ENCODE data around the gene USF2. TPM values are rescaled to one million over a fixed set of nuclear protein-coding genes. Genes with fewer than 3 reads are reported as not detected.

The USF2 gene
- total and polyA plus RNA-seq, 2 of the 4 experiments (the other 2 are of a cell fraction), result 21.3 to 65.6 TPM

DNA sequence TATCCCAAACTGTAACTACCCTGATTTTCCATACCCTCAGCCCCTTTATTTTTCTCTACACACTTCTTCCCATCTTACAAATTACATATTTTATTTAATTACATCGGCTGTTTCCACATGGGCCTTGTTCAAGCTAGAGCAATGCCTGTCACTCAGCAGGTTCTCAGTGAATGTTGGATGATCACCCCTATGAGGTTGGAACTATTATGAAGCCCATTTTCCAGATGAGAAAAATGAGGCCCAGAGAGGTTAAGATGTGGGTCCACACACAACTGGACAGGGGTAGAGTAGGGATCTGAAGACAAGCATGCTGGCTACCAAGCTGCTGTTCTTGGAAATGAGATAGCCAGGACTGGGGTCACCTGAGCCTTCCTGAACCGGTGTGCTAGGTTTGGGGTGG lies 33.2 kb downstream of the USF2 start:
- intact Hi-C loops (cut with micrococcal nuclease) (no loop called here), in situ Hi-C loops (cut with MboI; ENCODE audit: low sequenced_read_pairs) (no loop called here), dilution Hi-C loops (cut with HindIII; ENCODE audit: low sequenced_read_pairs, unreplicated experiment) (no loop called here)
- no peak overlapping the region for H2BK15ac ChIP-seq (ENCODE audit: low read depth, low read length)
- H3K27ac ChIP-seq (ENCODE audit: insufficient read depth, low read length), result no peak overlapping the region
- TF ChIP-seq CEBPB (IDR thresholded peaks at IDR 0.05; ENCODE audit: low read depth, low read length) (no peak), POLR2A (IDR thresholded peaks at IDR 0.05; ENCODE audit: low read depth, low read length) (no peak), RFX5 (IDR thresholded peaks at IDR 0.05; ENCODE audit: low read depth, low read length) (no peak), MAFK (IDR thresholded peaks at IDR 0.05; ENCODE audit: low read depth, low read length) (no peak), NFE2L2 (IDR thresholded peaks at IDR 0.05; ENCODE audit: low read depth, low read length) (no peak), BHLHE40 (IDR thresholded peaks at IDR 0.05; ENCODE audit: low read depth, low read length) (no peak)
- TF ChIP-seq, protein P1, sequence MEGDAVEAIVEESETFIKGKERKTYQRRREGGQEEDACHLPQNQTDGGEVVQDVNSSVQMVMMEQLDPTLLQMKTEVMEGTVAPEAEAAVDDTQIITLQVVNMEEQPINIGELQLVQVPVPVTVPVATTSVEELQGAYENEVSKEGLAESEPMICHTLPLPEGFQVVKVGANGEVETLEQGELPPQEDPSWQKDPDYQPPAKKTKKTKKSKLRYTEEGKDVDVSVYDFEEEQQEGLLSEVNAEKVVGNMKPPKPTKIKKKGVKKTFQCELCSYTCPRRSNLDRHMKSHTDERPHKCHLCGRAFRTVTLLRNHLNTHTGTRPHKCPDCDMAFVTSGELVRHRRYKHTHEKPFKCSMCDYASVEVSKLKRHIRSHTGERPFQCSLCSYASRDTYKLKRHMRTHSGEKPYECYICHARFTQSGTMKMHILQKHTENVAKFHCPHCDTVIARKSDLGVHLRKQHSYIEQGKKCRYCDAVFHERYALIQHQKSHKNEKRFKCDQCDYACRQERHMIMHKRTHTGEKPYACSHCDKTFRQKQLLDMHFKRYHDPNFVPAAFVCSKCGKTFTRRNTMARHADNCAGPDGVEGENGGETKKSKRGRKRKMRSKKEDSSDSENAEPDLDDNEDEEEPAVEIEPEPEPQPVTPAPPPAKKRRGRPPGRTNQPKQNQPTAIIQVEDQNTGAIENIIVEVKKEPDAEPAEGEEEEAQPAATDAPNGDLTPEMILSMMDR (conservative IDR thresholded peaks at IDR 0.05; ENCODE audit: low read depth, low read length), result no peak
- TF ChIP-seq, protein P2, sequence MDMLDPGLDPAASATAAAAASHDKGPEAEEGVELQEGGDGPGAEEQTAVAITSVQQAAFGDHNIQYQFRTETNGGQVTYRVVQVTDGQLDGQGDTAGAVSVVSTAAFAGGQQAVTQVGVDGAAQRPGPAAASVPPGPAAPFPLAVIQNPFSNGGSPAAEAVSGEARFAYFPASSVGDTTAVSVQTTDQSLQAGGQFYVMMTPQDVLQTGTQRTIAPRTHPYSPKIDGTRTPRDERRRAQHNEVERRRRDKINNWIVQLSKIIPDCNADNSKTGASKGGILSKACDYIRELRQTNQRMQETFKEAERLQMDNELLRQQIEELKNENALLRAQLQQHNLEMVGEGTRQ (IDR thresholded peaks at IDR 0.05; ENCODE audit: low read depth, low read length), result no peak
- no peak overlapping the region for H3K4ac ChIP-seq (ENCODE audit: low read depth, low read length)
- H3K9ac ChIP-seq (ENCODE audit: low read depth, low read length), result no peak overlapping the region
- H2AFZ ChIP-seq (replicated peaks; ENCODE audit: low read length, poor library complexity), result peak overlapping the region; percentile 14
- no peaks in the 10 kb centered on the region for H3K4me1 ChIP-seq (ENCODE audit: control insufficient read depth, insufficient read depth, low read length)
- no peak overlapping the region for H3K14ac ChIP-seq (replicated peaks; ENCODE audit: low read depth, low read length)
- no peaks in the 10 kb centered on the region for H4K20me1 ChIP-seq (ENCODE audit: insufficient read depth, low read length)
- peaks cover 4% of the 10 kb centered on the region for H3K27me3 ChIP-seq (ENCODE audit: control insufficient read depth, insufficient read depth, low read length)
- no peaks in the 10 kb centered on the region for H3K36me3 ChIP-seq (ENCODE audit: control insufficient read depth, insufficient read depth, low read length)
- ChIA-PET CTCF (no interaction called here), POLR2A (ENCODE audit: unreplicated experiment) (no interaction called here)
- no peak overlapping the region for H3K23ac ChIP-seq (ENCODE audit: low read depth, low read length)
- H3K4me2 ChIP-seq (ENCODE audit: low read depth, low read length), result no peak overlapping the region
- H2AK5ac ChIP-seq (ENCODE audit: low read depth, low read length), result no peak overlapping the region
- BruUV-seq (replicated peaks), result no TSS peak
- ATAC-seq (ENCODE audit: low read depth) (no peak), DNase-seq (no peak)
- 100% methylated on average over 1 of the region's 2 CpGs; no CpG with 5 or more reads in 1 of the 2 experiments for WGBS, 2 experiments (ENCODE audit: extremely low coverage in 2 of 2, insufficient read length in 1 of 2)
- no peaks in the 10 kb centered on the region for H3K9me3 ChIP-seq (ENCODE audit: control insufficient read depth, insufficient read depth, low read length)
- H4K8ac ChIP-seq (ENCODE audit: low read depth in 2 of 2, low read length in 2 of 2), result no peak overlapping the region
- no peak overlapping the region for H2BK5ac ChIP-seq (ENCODE audit: low read depth, low read length, poor library complexity, severe bottlenecking)
- H3K56ac ChIP-seq (ENCODE audit: extremely low read depth, insufficient read depth, low read length), result no peak overlapping the region
- no peak overlapping the region for H2BK120ac ChIP-seq (ENCODE audit: low read depth, low read length)
- H3K79me1 ChIP-seq (ENCODE audit: low read depth in 1 of 2, low read length in 2 of 2), result no peaks in the 10 kb centered on the region
- no peak overlapping the region for H3K18ac ChIP-seq (ENCODE audit: low read depth, low read length)
- H4K5ac ChIP-seq (ENCODE audit: low read depth, low read length), result no peak overlapping the region
- no peak overlapping the region for H2BK20ac ChIP-seq (ENCODE audit: low read depth, low read length)
- no peak overlapping the region for H3K4me3 ChIP-seq (ENCODE audit: insufficient read depth, low read depth, low read length)
- H2AK9ac ChIP-seq (replicated peaks; ENCODE audit: low read depth, low read length, poor library complexity), result no peak overlapping the region
- peaks cover 15% of the 10 kb centered on the region for H3K9me1 ChIP-seq (ENCODE audit: insufficient read depth, low read length)
- H4K91ac ChIP-seq (ENCODE audit: insufficient read depth, low read depth, low read length), result no peak overlapping the region

Data from IMR-90 (cell line).